IMR-90 (cell line): ENCODE data around the gene U2SURP. TPM values are rescaled to one million over a fixed set of nuclear protein-coding genes. Genes with fewer than 3 reads are reported as not detected.

ENCODE experiments used
- ATAC-seq: fragments of 200-7000 bp; cut with Tn5 transposase; 2 replicates; pipeline ENCODE4 v1.9.1; 2020; ENCODE audit warnings: low read depth, mild to moderate bottlenecking, moderate library complexity
- BruUV-seq: library from RNA; stranded (reverse); fragments of 400-500 nt; replicated peaks from 2 replicates; lab custom pipeline; 2021; lab: Mats Ljungman, UMichigan
- CTCF ChIA-PET: fragments of 300-600 bp; formaldehyde crosslinking; extraction: SDS; loops from one replicate; lab custom pipeline; 2021; ENCODE audit warnings: antibody characterized with exemption; lab: Yijun Ruan, JAX
- POLR2A ChIA-PET: fragments of 300-600 bp; sonication (Branson Sonifier 250); formaldehyde crosslinking; loops from one replicate; lab custom pipeline; 2022; ENCODE audit warnings: antibody characterized with exemption; ENCODE audit not compliant: unreplicated experiment; lab: Charles Lee
- DNase-seq: peaks from one replicate; pipeline ENCODE4 v3.0.0; 2013
- H2AFZ ChIP-seq: replicated peaks from 2 replicates; pipeline ENCODE3; 2013; ENCODE audit warnings: low read length, mild to moderate bottlenecking; ENCODE audit not compliant: poor library complexity
- H2AK5ac ChIP-seq: 2 replicates; pipeline ENCODE4 v1.6.1; 2013; ENCODE audit warnings: low read depth, low read length, inconsistent platforms
- H2AK9ac ChIP-seq: replicated peaks from 2 replicates; pipeline ENCODE3; 2013; ENCODE audit warnings: mild to moderate bottlenecking, low read depth, low read length, moderate library complexity; ENCODE audit not compliant: poor library complexity
- H2BK120ac ChIP-seq: 2 replicates; pipeline ENCODE4 v1.6.1; 2013; ENCODE audit warnings: low read depth, low read length, inconsistent platforms
- H2BK15ac ChIP-seq: 3 replicates; pipeline ENCODE4 v1.6.1; 2013; ENCODE audit warnings: low read depth, low read length, inconsistent platforms
- H2BK20ac ChIP-seq: 2 replicates; pipeline ENCODE4 v1.6.1; 2013; ENCODE audit warnings: low read depth, mild to moderate bottlenecking, inconsistent platforms, low read length, moderate library complexity
- H2BK5ac ChIP-seq: 2 replicates; pipeline ENCODE4 v1.6.1; 2013; ENCODE audit warnings: mild to moderate bottlenecking, low read depth, low read length, inconsistent platforms; ENCODE audit not compliant: poor library complexity, severe bottlenecking
- H3K14ac ChIP-seq: replicated peaks from 2 replicates; pipeline ENCODE4 v1.6.1; 2013; ENCODE audit warnings: low read depth, low read length, inconsistent platforms
- H3K18ac ChIP-seq: 2 replicates; pipeline ENCODE4 v1.6.1; 2013; ENCODE audit warnings: low read depth, low read length, control low read depth
- H3K23ac ChIP-seq: 2 replicates; pipeline ENCODE4 v1.6.1; 2013; ENCODE audit warnings: low read depth, low read length, inconsistent platforms
- H3K27ac ChIP-seq: 2 replicates; pipeline ENCODE4 v1.5.1; 2013; ENCODE audit warnings: mild to moderate bottlenecking, control low read depth, low read length; ENCODE audit not compliant: insufficient read depth
- H3K27me3 ChIP-seq: 2 replicates; pipeline ENCODE4 v1.6.1; 2013; ENCODE audit warnings: low read length; ENCODE audit not compliant: control insufficient read depth, insufficient read depth
- H3K36me3 ChIP-seq: 2 replicates; pipeline ENCODE4 v1.6.1; 2013; ENCODE audit warnings: low read length, mixed read lengths; ENCODE audit not compliant: control insufficient read depth, insufficient read depth
- H3K4ac ChIP-seq: 2 replicates; pipeline ENCODE4 v1.6.1; 2013; ENCODE audit warnings: low read depth, low read length, inconsistent platforms
- H3K4me1 ChIP-seq: 2 replicates; pipeline ENCODE4 v1.6.1; 2013; ENCODE audit warnings: low read length, mixed read lengths; ENCODE audit not compliant: control insufficient read depth, insufficient read depth
- H3K4me2 ChIP-seq: 2 replicates; pipeline ENCODE4 v1.6.1; 2013; ENCODE audit warnings: low read depth, mild to moderate bottlenecking, control low read depth, low read length, moderate library complexity
- H3K4me3 ChIP-seq: 2 replicates; pipeline ENCODE4 v1.5.1; 2013; ENCODE audit warnings: low read depth, mild to moderate bottlenecking, control low read depth, low read length, moderate library complexity; ENCODE audit not compliant: insufficient read depth
- H3K56ac ChIP-seq: 2 replicates; pipeline ENCODE4 v1.6.1; 2013; ENCODE audit warnings: low read length, inconsistent platforms; ENCODE audit not compliant: insufficient read depth; ENCODE audit errors: extremely low read depth
- H3K79me1 ChIP-seq, 2 experiments: 2 replicates each; pipeline ENCODE4 v1.6.1; 2013; ENCODE audit warnings: low read length in 2 of 2, inconsistent platforms in 1 of 2, low read depth in 1 of 2
- H3K9ac ChIP-seq: 2 replicates; pipeline ENCODE4 v1.6.1; 2013; ENCODE audit warnings: low read depth, low read length, control low read depth
- H3K9me1 ChIP-seq: 2 replicates; pipeline ENCODE4 v1.6.1; 2013; ENCODE audit warnings: low read length, inconsistent platforms; ENCODE audit not compliant: insufficient read depth
- H3K9me3 ChIP-seq: 2 replicates; pipeline ENCODE4 v1.6.1; 2013; ENCODE audit warnings: low read length; ENCODE audit not compliant: control insufficient read depth, insufficient read depth
- H4K20me1 ChIP-seq: 2 replicates; pipeline ENCODE4 v1.6.1; 2013; ENCODE audit warnings: low read length, inconsistent platforms; ENCODE audit not compliant: insufficient read depth
- H4K5ac ChIP-seq: 2 replicates; pipeline ENCODE4 v1.6.1; 2013; ENCODE audit warnings: mild to moderate bottlenecking, low read depth, low read length, control low read depth
- H4K8ac ChIP-seq, 2 experiments: 2 replicates each; pipeline ENCODE4 v1.6.1; 2013; ENCODE audit warnings: low read depth in 2 of 2, low read length in 2 of 2, control low read depth in 1 of 2, inconsistent platforms in 1 of 2
- H4K91ac ChIP-seq: 2 replicates; pipeline ENCODE4 v1.6.1; 2013; ENCODE audit warnings: low read depth, low read length, inconsistent platforms; ENCODE audit not compliant: insufficient read depth
- BHLHE40 ChIP-seq: fragments of 150-350 bp; IDR thresholded peaks from 2 replicates; pipeline ENCODE4 v1.6.1; 2016; ENCODE audit warnings: mild to moderate bottlenecking, low read depth, low read length
- CEBPB ChIP-seq: IDR thresholded peaks from 2 replicates; pipeline ENCODE4 v1.6.1; 2012; ENCODE audit warnings: low read depth, low read length, improper control_type of control experiment
- CHD1 ChIP-seq: IDR thresholded peaks from 2 replicates; pipeline ENCODE4 v1.6.1; 2012; ENCODE audit warnings: low read depth, low read length, improper control_type of control experiment
- FOS ChIP-seq: fragments of 150-350 bp; IDR thresholded peaks from 2 replicates; pipeline ENCODE4 v1.6.1; 2016; ENCODE audit warnings: low read depth, low read length
- MAFK ChIP-seq: IDR thresholded peaks from 2 replicates; pipeline ENCODE4 v1.6.1; 2012; ENCODE audit warnings: low read depth, low read length, improper control_type of control experiment
- MAZ ChIP-seq: IDR thresholded peaks from 2 replicates; pipeline ENCODE4 v1.6.1; 2012; ENCODE audit warnings: low read depth, mild to moderate bottlenecking, low read length, improper control_type of control experiment, moderate library complexity, borderline replicate concordance
- MXI1 ChIP-seq: IDR thresholded peaks from 2 replicates; pipeline ENCODE4 v1.6.1; 2012; ENCODE audit warnings: low read depth, mild to moderate bottlenecking, low read length, moderate library complexity, borderline replicate concordance
- NFE2L2 ChIP-seq: fragments of 150-350 bp; IDR thresholded peaks from 2 replicates; pipeline ENCODE4 v1.6.1; 2016; ENCODE audit warnings: low read depth, mild to moderate bottlenecking, low read length
- POLR2A ChIP-seq: IDR thresholded peaks from 2 replicates; pipeline ENCODE4 v1.6.1; 2012; ENCODE audit warnings: mild to moderate bottlenecking, low read depth, low read length
- RAD21 ChIP-seq: IDR thresholded peaks from 2 replicates; pipeline ENCODE4 v1.6.1; 2012; ENCODE audit warnings: low read length, improper control_type of control experiment
- RCOR1 ChIP-seq: IDR thresholded peaks from 2 replicates; pipeline ENCODE4 v1.6.1; 2012; ENCODE audit warnings: mild to moderate bottlenecking, low read length, improper control_type of control experiment; ENCODE audit not compliant: insufficient replicate concordance
- RFX5 ChIP-seq: IDR thresholded peaks from 2 replicates; pipeline ENCODE4 v1.8.0; 2012; ENCODE audit warnings: low read depth, mild to moderate bottlenecking, low read length, moderate library complexity
- SMC3 ChIP-seq: fragments of 150-350 bp; IDR thresholded peaks from 2 replicates; pipeline ENCODE4 v1.6.1; 2016; ENCODE audit warnings: low read depth, mild to moderate bottlenecking, antibody characterized with exemption, low read length, moderate library complexity
- WGBS, 2 experiments: methylation state at CpG; one replicate each; pipeline versions ENCODE4 v1.1.5 to v1.1.7; 2013; ENCODE audit warnings: missing lambda C conversion rate in 2 of 2; ENCODE audit not compliant: insufficient read length in 1 of 2; ENCODE audit errors: extremely low coverage in 2 of 2; 5-methylcytosine and 5-hydroxymethylcytosine counted together
- dilution Hi-C: fragments of 300-500 bp; cut with HindIII; formaldehyde crosslinking; loops from one replicate; pipeline ENCODE4 v1.14.3; 2018; ENCODE audit warnings: low sequenced_read_pairs; ENCODE audit not compliant: unreplicated experiment
- in situ Hi-C: fragments of 300-500 bp; cut with MboI; formaldehyde crosslinking; loops from 3 replicates; pipeline ENCODE4 v1.14.3; 2019; ENCODE audit warnings: low sequenced_read_pairs, inconsistent platforms, mixed read lengths
- intact Hi-C: fragments of 100-400 bp; cut with micrococcal nuclease; formaldehyde crosslinking; loops from 2 replicates; pipeline ENCODE4 v1.10.0; 2022
- polyA plus RNA-seq, 3 experiments: library from polyadenylated mRNA; depleted of rRNA; stranded (reverse); fragments of >200 nt; gene quantifications; 2 replicates each; pipeline ENCODE4 v1.2.3, GENCODE V29; 2012; ENCODE audit warnings: low replicate concordance in 1 of 3
- total RNA-seq: library from RNA; depleted of rRNA; stranded (reverse); fragments of >200 nt; gene quantifications from 2 replicates; pipeline ENCODE4 v1.2.3, GENCODE V29; 2012
- TF ChIP-seq, protein P1 (sequence below): conservative IDR thresholded peaks from 2 replicates; pipeline ENCODE4 v1.5.1; 2012; ENCODE audit warnings: mild to moderate bottlenecking, low read depth, low read length, improper control_type of control experiment
- TF ChIP-seq, protein P2 (sequence below): fragments of 150-350 bp; IDR thresholded peaks from 2 replicates; pipeline ENCODE4 v1.6.1; 2017; ENCODE audit warnings: mild to moderate bottlenecking, antibody characterized with exemption, low read length, low read depth
- TF ChIP-seq, protein P3 (sequence below): fragments of 150-350 bp; IDR thresholded peaks from 2 replicates; pipeline ENCODE4 v1.6.1; 2016; ENCODE audit warnings: low read depth, mild to moderate bottlenecking, low read length, moderate library complexity, borderline replicate concordance

U2SURP gene
- total and polyA plus RNA-seq, 2 of the 4 experiments (the other 2 are of a cell fraction) = 24.8 to 29.4 TPM

DNA sequence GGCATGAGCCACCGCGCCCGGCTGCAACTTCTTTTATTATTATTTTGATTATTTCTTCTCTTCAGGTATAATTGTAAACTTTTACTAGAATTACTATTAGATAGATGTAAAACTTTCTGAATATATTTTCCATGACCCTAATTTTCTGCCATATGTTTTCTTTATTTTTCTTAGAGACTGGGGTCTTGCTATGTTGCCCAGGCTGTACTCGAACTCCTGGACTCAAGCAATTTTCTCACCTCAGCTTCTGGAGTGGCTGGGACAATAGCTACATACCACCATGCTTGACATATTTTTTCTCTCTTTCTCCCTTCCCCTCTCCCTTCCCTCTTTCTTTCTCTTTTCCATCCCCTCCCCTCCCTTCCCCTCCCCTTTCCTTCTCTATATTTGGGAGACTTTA lies 88.6 kb downstream of the U2SURP start:
- TF ChIP-seq RFX5 (no peak), CEBPB (no peak), POLR2A (no peak), SMC3 (no peak), MAZ (no peak), CHD1 (no peak), NFE2L2 (no peak), MAFK (no peak), FOS (no peak), BHLHE40 (no peak), RCOR1 (no peak), MXI1 (no peak), RAD21 (no peak)
- TF ChIP-seq, protein P1, sequence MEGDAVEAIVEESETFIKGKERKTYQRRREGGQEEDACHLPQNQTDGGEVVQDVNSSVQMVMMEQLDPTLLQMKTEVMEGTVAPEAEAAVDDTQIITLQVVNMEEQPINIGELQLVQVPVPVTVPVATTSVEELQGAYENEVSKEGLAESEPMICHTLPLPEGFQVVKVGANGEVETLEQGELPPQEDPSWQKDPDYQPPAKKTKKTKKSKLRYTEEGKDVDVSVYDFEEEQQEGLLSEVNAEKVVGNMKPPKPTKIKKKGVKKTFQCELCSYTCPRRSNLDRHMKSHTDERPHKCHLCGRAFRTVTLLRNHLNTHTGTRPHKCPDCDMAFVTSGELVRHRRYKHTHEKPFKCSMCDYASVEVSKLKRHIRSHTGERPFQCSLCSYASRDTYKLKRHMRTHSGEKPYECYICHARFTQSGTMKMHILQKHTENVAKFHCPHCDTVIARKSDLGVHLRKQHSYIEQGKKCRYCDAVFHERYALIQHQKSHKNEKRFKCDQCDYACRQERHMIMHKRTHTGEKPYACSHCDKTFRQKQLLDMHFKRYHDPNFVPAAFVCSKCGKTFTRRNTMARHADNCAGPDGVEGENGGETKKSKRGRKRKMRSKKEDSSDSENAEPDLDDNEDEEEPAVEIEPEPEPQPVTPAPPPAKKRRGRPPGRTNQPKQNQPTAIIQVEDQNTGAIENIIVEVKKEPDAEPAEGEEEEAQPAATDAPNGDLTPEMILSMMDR = no peak
- TF ChIP-seq, protein P2, sequence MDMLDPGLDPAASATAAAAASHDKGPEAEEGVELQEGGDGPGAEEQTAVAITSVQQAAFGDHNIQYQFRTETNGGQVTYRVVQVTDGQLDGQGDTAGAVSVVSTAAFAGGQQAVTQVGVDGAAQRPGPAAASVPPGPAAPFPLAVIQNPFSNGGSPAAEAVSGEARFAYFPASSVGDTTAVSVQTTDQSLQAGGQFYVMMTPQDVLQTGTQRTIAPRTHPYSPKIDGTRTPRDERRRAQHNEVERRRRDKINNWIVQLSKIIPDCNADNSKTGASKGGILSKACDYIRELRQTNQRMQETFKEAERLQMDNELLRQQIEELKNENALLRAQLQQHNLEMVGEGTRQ = no peak
- TF ChIP-seq, protein P3, sequence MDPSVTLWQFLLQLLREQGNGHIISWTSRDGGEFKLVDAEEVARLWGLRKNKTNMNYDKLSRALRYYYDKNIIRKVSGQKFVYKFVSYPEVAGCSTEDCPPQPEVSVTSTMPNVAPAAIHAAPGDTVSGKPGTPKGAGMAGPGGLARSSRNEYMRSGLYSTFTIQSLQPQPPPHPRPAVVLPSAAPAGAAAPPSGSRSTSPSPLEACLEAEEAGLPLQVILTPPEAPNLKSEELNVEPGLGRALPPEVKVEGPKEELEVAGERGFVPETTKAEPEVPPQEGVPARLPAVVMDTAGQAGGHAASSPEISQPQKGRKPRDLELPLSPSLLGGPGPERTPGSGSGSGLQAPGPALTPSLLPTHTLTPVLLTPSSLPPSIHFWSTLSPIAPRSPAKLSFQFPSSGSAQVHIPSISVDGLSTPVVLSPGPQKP = no peak
- no peaks in the 10 kb centered on the region for H3K9me3 ChIP-seq
- no peak overlapping the region for H3K4me2 ChIP-seq
- POLR2A ChIA-PET = no interaction called here
- H3K4ac ChIP-seq = no peak overlapping the region
- no peak overlapping the region for H2BK15ac ChIP-seq
- dilution Hi-C loops = no loop called here
- BruUV-seq = no TSS peak
- H2AK5ac ChIP-seq = no peak overlapping the region
- no peaks in the 10 kb centered on the region for H3K36me3 ChIP-seq
- no peak overlapping the region for H4K8ac ChIP-seq
- H4K91ac ChIP-seq = no peak overlapping the region
- CTCF ChIA-PET = no interaction called here
- H4K5ac ChIP-seq = no peak overlapping the region
- H3K27ac ChIP-seq = no peak overlapping the region
- intact Hi-C loops = no loop called here
- no peak overlapping the region for H3K14ac ChIP-seq
- no peak overlapping the region for H2BK5ac ChIP-seq
- no peaks in the 10 kb centered on the region for H3K4me1 ChIP-seq
- no peak overlapping the region for H2AK9ac ChIP-seq
- no peak overlapping the region for H2BK20ac ChIP-seq
- H2BK120ac ChIP-seq = no peak overlapping the region
- WGBS, 2 experiments = no CpG with 5 or more reads among the region's 4 CpGs
- DNase-seq = no peak
- H4K20me1 ChIP-seq = no peaks in the 10 kb centered on the region
- H2AFZ ChIP-seq = no peak overlapping the region
- H3K79me1 ChIP-seq = no peaks in the 10 kb centered on the region
- H3K56ac ChIP-seq = no peak overlapping the region
- no peak overlapping the region for H3K23ac ChIP-seq
- no peak overlapping the region for H3K18ac ChIP-seq
- H3K4me3 ChIP-seq = no peak overlapping the region
- peaks cover 6% of the 10 kb centered on the region for H3K27me3 ChIP-seq
- in situ Hi-C loops = no loop called here
- no peaks in the 10 kb centered on the region for H3K9me1 ChIP-seq
- no peak for ATAC-seq
- H3K9ac ChIP-seq = no peak overlapping the region
